HG02623 (cell line): Measurements from ENCODE around the gene CAPN9.
A peak's percentile ranks its signal among the peaks of the same experiment; 100 is the strongest.
"Not testable (repeated sequence)": the region's sequence is repeated elsewhere in the genome, so short reads cannot be mapped to it uniquely, and the experiment has no call there.

Experiments
- ATAC-seq: cut with Tn5 transposase; IDR thresholded peaks from one replicate; pipeline ENCODE4 v1.9.1; 2021; ENCODE audit warnings: moderate library complexity; ENCODE audit not compliant: unreplicated experiment

Gene CAPN9

GRCh38 chr1:230767859-230768612 lies 20.8 kb downstream of the CAPN9 start:
- not testable (repeated sequence) for ATAC-seq

- ATAC-seq, result no peak
Measured at GRCh38 chr1:230768903-230769570, 21.8 kb downstream of the CAPN9 start.

- ATAC-seq, result no peak
Measured at GRCh38 chr1:230770317-230770716, 23.1 kb downstream of the CAPN9 start.

GRCh38 chr1:230771773-230772354 lies 24.7 kb downstream of the CAPN9 start:
- no peak for ATAC-seq

- no peak for ATAC-seq
Measured at GRCh38 chr1:230772457-230773395, 25.5 kb downstream of the CAPN9 start.

GRCh38 chr1:230773396-230774033 lies 26.3 kb downstream of the CAPN9 start:
- ATAC-seq, result no peak

GRCh38 chr1:230778916-230779590 lies 31.9 kb downstream of the CAPN9 start:
- no peak for ATAC-seq

GRCh38 chr1:230781131-230781530 lies 33.9 kb downstream of the CAPN9 start:
- ATAC-seq, result no peak

GRCh38 chr1:230781594-230781993 lies 34.4 kb downstream of the CAPN9 start:
- peak; percentile 55 for ATAC-seq

- ATAC-seq, result no peak
Measured at GRCh38 chr1:230784163-230784562, 37.0 kb downstream of the CAPN9 start.

- no peak for ATAC-seq
Measured at GRCh38 chr1:230785636-230786384, 38.6 kb downstream of the CAPN9 start.

GRCh38 chr1:230786385-230786753 lies 39.2 kb downstream of the CAPN9 start:
- ATAC-seq, result no peak

GRCh38 chr1:230787471-230787870 lies 40.3 kb downstream of the CAPN9 start:
- no peak for ATAC-seq

- ATAC-seq, result no peak
Measured at GRCh38 chr1:230788561-230789275, 41.5 kb downstream of the CAPN9 start.

- ATAC-seq, result no peak
Measured at GRCh38 chr1:230790026-230790425, 42.8 kb downstream of the CAPN9 start.

- no peak for ATAC-seq
Measured at GRCh38 chr1:230791986-230792564, 44.9 kb downstream of the CAPN9 start.

- ATAC-seq, result no peak
Measured at GRCh38 chr1:230792691-230793462, 45.7 kb downstream of the CAPN9 start.

GRCh38 chr1:230793463-230793745 lies 46.2 kb downstream of the CAPN9 start:
- no peak for ATAC-seq
